H1 (cell line): ENCODE results near the gene WRAP73. TPM values are rescaled to one million over a fixed set of nuclear protein-coding genes. Genes with fewer than 3 reads are reported as not detected.

Experiments used
- CTCF ChIA-PET: fragments of 300-600 bp; sonication (Branson Sonifier 250); formaldehyde crosslinking; loops from one replicate; lab custom pipeline; 2021; ENCODE audit not compliant: partially characterized antibody; lab: Charles Lee
- POLR2A ChIA-PET: fragments of 300-600 bp; sonication (Branson Sonifier 250); formaldehyde crosslinking; loops from one replicate; lab custom pipeline; 2021; ENCODE audit warnings: inconsistent platforms; ENCODE audit not compliant: partially characterized antibody; lab: Charles Lee
- DNase-seq, 2 experiments: peaks; one replicate each; pipeline versions ENCODE4 v3.0.0 to v3.0.0-alpha.2; 2010 to 2022; ENCODE audit warnings: low spot score in 2 of 2, low read depth in 1 of 2, mixed read lengths in 1 of 2
- FAIRE-seq: peaks from 2 replicates; lab custom pipeline; 2011; peaks lifted over from hg19 to GRCh38; lab: Jason Lieb, UNC
- H2AFZ ChIP-seq: 2 replicates; pipeline ENCODE4 v1.8.1; 2012; ENCODE audit warnings: low read length, inconsistent platforms
- H2AK5ac ChIP-seq: 2 replicates; pipeline ENCODE4 v1.6.1; 2013; ENCODE audit warnings: low read depth, low read length
- H2BK120ac ChIP-seq: replicated peaks from 2 replicates; pipeline ENCODE3; 2013; ENCODE audit warnings: low read depth, low read length, inconsistent platforms
- H2BK12ac ChIP-seq: 2 replicates; pipeline ENCODE4 v1.6.1; 2013; ENCODE audit warnings: low read depth, low read length
- H2BK15ac ChIP-seq: 2 replicates; pipeline ENCODE4 v1.6.1; 2013; ENCODE audit warnings: low read length
- H2BK20ac ChIP-seq: 2 replicates; pipeline ENCODE4 v1.6.1; 2013; ENCODE audit warnings: low read length
- H2BK5ac ChIP-seq: 2 replicates; pipeline ENCODE4 v1.6.1; 2013; ENCODE audit warnings: low read depth, low read length
- H3K14ac ChIP-seq: 2 replicates; pipeline ENCODE4 v1.6.1; 2013; ENCODE audit warnings: inconsistent platforms; ENCODE audit not compliant: insufficient read length
- H3K18ac ChIP-seq: 2 replicates; pipeline ENCODE4 v1.6.1; 2013; ENCODE audit warnings: low read length; ENCODE audit errors: extremely low read depth
- H3K23ac ChIP-seq: 2 replicates; pipeline ENCODE4 v1.6.1; 2013; ENCODE audit warnings: inconsistent platforms; ENCODE audit not compliant: insufficient read length
- H3K23me2 ChIP-seq: 2 replicates; pipeline ENCODE4 v1.6.1; 2013; ENCODE audit warnings: low read depth, low read length
- H3K27ac ChIP-seq: 2 replicates; pipeline ENCODE4 v1.6.1; 2011; ENCODE audit warnings: low read depth, low read length, inconsistent platforms
- H3K27me3 ChIP-seq, 4 experiments: replicated peaks in 1 of 4; 1 replicate in 1 of 4; 2 replicates in 3 of 4; pipeline versions ENCODE4 v1.6.1 to v1.8.1; 2011 to 2013; ENCODE audit warnings: low read length in 3 of 4, mild to moderate bottlenecking in 3 of 4, inconsistent platforms in 2 of 4, mixed read lengths in 2 of 4, moderate library complexity in 1 of 4; ENCODE audit not compliant: control insufficient read depth in 3 of 4, insufficient read depth in 3 of 4; ENCODE audit errors: extremely low read depth in 1 of 4
- H3K36me3 ChIP-seq, 4 experiments: 2 replicates each; pipeline versions ENCODE4 v1.6.1 to v1.8.1; 2011 to 2013; ENCODE audit warnings: mild to moderate bottlenecking in 4 of 4, low read length in 3 of 4, moderate library complexity in 2 of 4, control low read depth in 1 of 4, inconsistent platforms in 1 of 4; ENCODE audit not compliant: insufficient read depth in 4 of 4, control insufficient read depth in 2 of 4
- H3K4ac ChIP-seq: replicated peaks from 2 replicates; pipeline ENCODE3; 2013; ENCODE audit warnings: low read length, low read depth, mixed read lengths, inconsistent platforms; ENCODE audit not compliant: insufficient read length
- H3K4me1 ChIP-seq, 4 experiments: replicated peaks in 1 of 4; 1 replicate in 1 of 4; 2 replicates in 3 of 4; pipeline versions ENCODE4 v1.6.1 to v1.8.1; 2011 to 2013; ENCODE audit warnings: low read length in 3 of 4, inconsistent platforms in 2 of 4, mixed read lengths in 1 of 4; ENCODE audit not compliant: insufficient read depth in 4 of 4, control insufficient read depth in 3 of 4
- H3K4me2 ChIP-seq, 2 experiments: 2 replicates each; pipeline versions ENCODE4 v1.6.1 to v1.8.1; 2011 to 2013; ENCODE audit warnings: low read depth in 2 of 2, low read length in 2 of 2, control low read depth in 1 of 2, inconsistent platforms in 1 of 2, mild to moderate bottlenecking in 1 of 2; ENCODE audit not compliant: insufficient read depth in 1 of 2
- H3K4me3 ChIP-seq, 4 experiments: fragments of 200-600, 300-600 bp in 1 of 4; sonication (generic), shearing (Covaris generic), sonication (Bioruptor Twin) in 1 of 4; 2 replicates each; pipeline versions ENCODE4 v1.5.1 to v1.8.1; 2011 to 2016; ENCODE audit warnings: low read length in 4 of 4, low read depth in 3 of 4, control low read depth in 2 of 4, inconsistent platforms in 2 of 4, mild to moderate bottlenecking in 2 of 4, mixed read lengths in 1 of 4, moderate library complexity in 1 of 4; ENCODE audit not compliant: insufficient read depth in 2 of 4; ENCODE audit errors: extremely low read depth in 1 of 4
- H3K56ac ChIP-seq: replicated peaks from 2 replicates; pipeline ENCODE3; 2013; ENCODE audit warnings: low read depth, mild to moderate bottlenecking, mixed read lengths, low read length, inconsistent platforms; ENCODE audit not compliant: insufficient read length
- H3K79me1 ChIP-seq: 2 replicates; pipeline ENCODE4 v1.6.1; 2013; ENCODE audit warnings: low read depth, low read length, control low read depth
- H3K79me2 ChIP-seq, 2 experiments: 2 replicates each; pipeline versions ENCODE4 v1.6.1 to v1.8.1; 2012 to 2013; ENCODE audit warnings: low read length in 2 of 2, mild to moderate bottlenecking in 2 of 2, inconsistent platforms in 1 of 2; ENCODE audit not compliant: insufficient read depth in 2 of 2, control insufficient read depth in 1 of 2
- H3K9ac ChIP-seq, 4 experiments: replicated peaks in 1 of 4; 1 replicate in 1 of 4; 2 replicates in 3 of 4; pipeline versions ENCODE4 v1.6.1 to v1.8.1; 2011 to 2013; ENCODE audit warnings: low read depth in 3 of 4, low read length in 3 of 4, control low read depth in 2 of 4, mild to moderate bottlenecking in 2 of 4, moderate library complexity in 2 of 4, inconsistent platforms in 1 of 4; ENCODE audit errors: extremely low read depth in 1 of 4
- H3K9me3 ChIP-seq, 2 experiments: 2 replicates each; pipeline versions ENCODE4 v1.6.1 to v1.8.1; 2012 to 2013; ENCODE audit warnings: mild to moderate bottlenecking in 2 of 2, moderate library complexity in 2 of 2, control low read depth in 1 of 2, inconsistent platforms in 1 of 2, low read depth in 1 of 2, low read length in 1 of 2, mixed read lengths in 1 of 2; ENCODE audit not compliant: insufficient read depth in 2 of 2
- H4K20me1 ChIP-seq, 2 experiments: replicated peaks in 1 of 2; 2 replicates each; pipeline versions ENCODE3 to v1.8.1; 2011 to 2013; ENCODE audit warnings: inconsistent platforms in 2 of 2, low read length in 2 of 2, mild to moderate bottlenecking in 1 of 2; ENCODE audit not compliant: insufficient read depth in 2 of 2, control insufficient read depth in 1 of 2
- H4K5ac ChIP-seq: 2 replicates; pipeline ENCODE4 v1.6.1; 2013; ENCODE audit warnings: low read length, low read depth, mixed read lengths, inconsistent platforms; ENCODE audit not compliant: insufficient read length
- H4K8ac ChIP-seq: 2 replicates; pipeline ENCODE4 v1.8.0; 2013; ENCODE audit warnings: mild to moderate bottlenecking, moderate library complexity, low read length, inconsistent platforms; ENCODE audit not compliant: insufficient read depth; ENCODE audit errors: extremely low read depth
- H4K91ac ChIP-seq: replicated peaks from 2 replicates; pipeline ENCODE3; 2013; ENCODE audit warnings: low read length, mixed read lengths, inconsistent platforms; ENCODE audit not compliant: insufficient read length
- BACH1 ChIP-seq: IDR thresholded peaks from 2 replicates; pipeline ENCODE4 v1.6.1; 2012; ENCODE audit warnings: low read length, improper control_type of control experiment
- CEBPB ChIP-seq: IDR thresholded peaks from 2 replicates; pipeline ENCODE4 v1.6.1; 2012; ENCODE audit warnings: low read depth, low read length
- KDM4A ChIP-seq: IDR thresholded peaks from one replicate; pipeline ENCODE4 v1.7.1; 2012; ENCODE audit warnings: low read depth, mild to moderate bottlenecking, moderate library complexity, low read length, inconsistent platforms; ENCODE audit not compliant: severe bottlenecking
- KDM5A ChIP-seq: fragments of 200-600 bp; IDR thresholded peaks from 2 replicates; pipeline ENCODE4 v1.7.1; 2012; ENCODE audit warnings: mild to moderate bottlenecking, low read length, inconsistent platforms, mixed read lengths
- WGBS, 2 experiments: shearing (Covaris generic) in 1 of 2; methylation state at CpG; one replicate each; pipeline versions ENCODE4 v1.1.6 to v1.1.7; 2013 to 2015; ENCODE audit warnings: low lambda C conversion rate in 2 of 2, mixed read lengths in 2 of 2, inconsistent platforms in 1 of 2, low coverage in 1 of 2, missing lambda C conversion rate in 1 of 2; ENCODE audit not compliant: insufficient replicate concordance in 2 of 2, insufficient coverage in 1 of 2, insufficient read length in 1 of 2; ENCODE audit errors: extremely low coverage in 1 of 2, missing lambda C conversion rate in 1 of 2; 5-methylcytosine and 5-hydroxymethylcytosine counted together
- polyA plus RNA-seq, 7 experiments: library from polyadenylated mRNA; depleted of rRNA in 3 of 7; stranded (reverse) in 5 of 7; unstranded in 2 of 7; fragments of >200 nt in 5 of 7; fragments of 200-250 nt in 2 of 7; gene quantifications; 1 replicate in 5 of 7; 2 replicates in 1 of 7; 4 replicates in 1 of 7; pipeline versions ENCODE4 v1.2.1 to v1.2.3, GENCODE V29; 2011 to 2013; ENCODE audit warnings: missing spikeins in 2 of 7, mixed read lengths in 2 of 7
- total RNA-seq: library from RNA; stranded (reverse); fragmentation: NEBNext Ultra II Directional; extraction: Animal tissue kit (Norgen Biotek cat#: 25700); gene quantifications from 2 replicates; pipeline ENCODE4 v1.2.1, GENCODE V29; 2021

WRAP73 gene
- total and polyA plus RNA-seq, 2 of the 8 experiments (the other 6 are each of a cell fraction or from before 2014, with no cell fraction given): 30.3 to 50.7 TPM

DNA sequence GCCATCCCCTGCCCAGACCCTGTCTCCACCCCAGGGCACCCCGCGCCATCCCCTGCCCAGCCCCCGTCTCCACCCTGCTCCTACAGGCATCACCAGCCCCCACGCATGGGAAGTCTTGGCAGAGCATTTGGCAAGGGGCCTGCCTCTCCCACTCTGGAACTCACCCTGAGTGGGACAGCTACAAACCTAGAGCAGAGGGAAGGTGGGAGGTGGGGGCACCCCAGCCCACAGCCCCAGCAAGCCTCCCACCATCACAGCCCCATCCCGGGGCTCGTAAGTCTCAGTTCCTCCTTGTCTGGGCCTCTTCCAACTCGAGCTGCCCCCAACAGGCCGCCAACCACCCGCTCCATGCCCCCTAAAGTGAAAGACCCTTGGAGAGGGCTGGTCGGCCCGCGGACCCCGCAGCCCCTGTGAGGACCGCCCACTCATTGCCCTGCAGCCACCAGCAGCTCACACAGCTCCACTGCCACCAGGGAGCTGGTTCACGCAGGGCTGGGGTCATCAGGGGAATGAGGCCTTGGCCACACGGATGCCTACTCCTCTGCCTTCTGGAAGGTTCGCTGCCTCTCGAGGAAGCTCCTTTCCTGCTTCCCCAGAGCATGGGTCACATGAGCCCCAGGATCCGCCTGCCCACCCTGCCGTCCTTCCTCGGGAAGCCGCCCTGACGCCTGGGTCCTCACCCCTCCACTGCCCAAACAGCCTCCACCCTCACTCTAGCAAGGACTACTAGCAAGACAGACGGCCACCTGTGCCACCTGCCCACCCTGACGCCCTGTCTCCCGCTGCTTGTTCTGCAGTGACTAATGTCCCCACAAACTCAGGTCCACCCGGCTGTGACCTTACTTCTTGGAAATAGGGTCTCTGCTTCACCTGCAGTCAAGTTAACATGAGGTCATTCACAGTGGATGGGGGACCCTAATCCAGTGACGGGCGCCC, 53.0 kb downstream of the WRAP73 start:
- no peak for DNase-seq
- CTCF ChIA-PET: interaction anchor here (0.7 to 4.8 kb wide), 7 partner anchors 8 to 132 kb away, joined by 3 to 35 read pairs (median 5); no protein-coding TSS in a partner anchor
- no peaks in the 10 kb centered on the region for H4K20me1 ChIP-seq
- H3K4me2 ChIP-seq: no peak overlapping the region
- H3K18ac ChIP-seq: no peak overlapping the region
- no peak overlapping the region for H2BK20ac ChIP-seq
- 0 out of 2 replicates have a peak, but pooled peaks cover 2% of the 10 kb centered on the region for H3K79me1 ChIP-seq
- TF ChIP-seq BACH1 (no peak), KDM4A (no peak), KDM5A (no peak), CEBPB (no peak)
- H4K8ac ChIP-seq: no peak overlapping the region; the same call in 1 of the 2 replicates
- H2BK12ac ChIP-seq: 0 out of 2 replicates have a peak overlapping the region, but pooled peaks have one; percentile 12
- H3K23ac ChIP-seq: no peak overlapping the region
- 86% methylated on average over 21 of the region's 29 CpGs; no CpG with 5 or more reads in 1 of the 2 experiments for WGBS, 2 experiments
- no peak overlapping the region for H3K27ac ChIP-seq
- H4K91ac ChIP-seq: peak overlapping the region; percentile 62
- H2AFZ ChIP-seq: no peak overlapping the region
- no peaks in the 10 kb centered on the region for H3K23me2 ChIP-seq
- H3K4me1 ChIP-seq: peaks cover 0 to 31% (median 22%) of the 10 kb centered on the region in 4 experiments; a peak in 6 of 7 replicates
- H2BK120ac ChIP-seq: no peak overlapping the region
- no peak overlapping the region for H3K56ac ChIP-seq
- H3K27me3 ChIP-seq: no peaks in the 10 kb centered on the region
- no peaks in the 10 kb centered on the region for H3K9me3 ChIP-seq
- H3K36me3 ChIP-seq: no peaks in the 10 kb centered on the region
- peak overlapping the region; percentile 18 for H4K5ac ChIP-seq
- no peak overlapping the region for H3K14ac ChIP-seq
- H3K4ac ChIP-seq: peak overlapping the region; percentile 61
- H3K9ac ChIP-seq: no peak overlapping the region
- H2BK15ac ChIP-seq: 0 out of 2 replicates have a peak overlapping the region, but pooled peaks have one; percentile 12
- POLR2A ChIA-PET: interaction anchor here (1.2 to 2.0 kb wide), 2 partner anchors 11 to 13 kb away, joined by 4 to 8 read pairs; no protein-coding TSS in a partner anchor
- H2AK5ac ChIP-seq: no peak overlapping the region; the same call in 1 of the 2 replicates
- H3K4me3 ChIP-seq: no peak overlapping the region
- no peak overlapping the region for H2BK5ac ChIP-seq
- no peaks in the 10 kb centered on the region for H3K79me2 ChIP-seq
- no peak for FAIRE-seq
